Measurements from ENCODE around the gene TIFAB. TPM values are rescaled to one million over a fixed set of nuclear protein-coding genes. Genes with fewer than 3 reads are reported as not detected.

The TIFAB gene, protein sequence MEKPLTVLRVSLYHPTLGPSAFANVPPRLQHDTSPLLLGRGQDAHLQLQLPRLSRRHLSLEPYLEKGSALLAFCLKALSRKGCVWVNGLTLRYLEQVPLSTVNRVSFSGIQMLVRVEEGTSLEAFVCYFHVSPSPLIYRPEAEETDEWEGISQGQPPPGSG
- not detected in 2 replicates for total RNA-seq

GRCh38 chr5:135452321-135453030 lies at the start of gene TIFAB:
TIFAB (minus strand) TSS chr5:135452351; CDS start chr5:135449939, 2,412 bp downstream.

DNA sequence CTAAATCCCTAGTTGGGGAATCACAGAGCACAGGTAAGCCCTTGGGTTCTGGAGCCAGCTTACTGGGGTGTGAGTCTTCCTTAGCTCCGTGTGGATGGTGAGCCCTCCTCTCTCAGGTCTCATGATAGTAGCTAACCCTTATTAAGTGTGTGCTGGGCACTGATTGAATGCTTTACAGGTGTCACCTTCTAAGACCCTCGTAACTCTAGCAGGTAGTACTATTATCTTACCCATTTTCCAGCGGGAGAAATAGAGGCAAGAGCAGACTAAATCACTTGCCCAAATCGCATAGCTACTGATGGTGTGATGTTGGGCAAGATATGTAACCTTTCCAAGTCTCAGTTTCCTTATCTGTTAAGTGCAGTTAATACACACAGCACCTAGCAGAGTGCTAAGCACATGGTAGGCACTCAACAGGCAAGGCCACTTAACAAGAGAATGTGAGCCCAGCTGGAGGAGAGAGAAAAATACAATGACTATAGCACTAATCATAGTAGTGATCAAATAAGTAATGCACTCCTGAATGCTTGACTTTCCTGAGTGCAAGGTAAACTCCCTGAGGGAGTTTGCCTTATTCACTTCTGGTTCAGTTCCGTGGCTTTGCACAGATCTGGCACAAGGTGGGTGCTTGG lies 4.7 kb downstream of the TIFAB start, which contains the start of gene DCANP1:
DCANP1 (minus strand) TSS at position 51 of the 632 bp plus-strand sequence. CDS start 240 bp downstream, outside the sequence.

GRCh38 chr5:135398855-135399793 lies 53.0 kb downstream of the TIFAB start, which contains the start of gene MACROH2A1:
MACROH2A1 (minus strand) TSS chr5:135399231; CDS start chr5:135389093, 10,138 bp downstream.

Other genes with a start within 250 kb of the TIFAB start
- 149 and 153 TPM in 2 replicates for gene MACROH2A1, start 53.1 kb downstream of the TIFAB start, total RNA-seq
- not detected in 2 replicates for gene DCANP1, start 5.0 kb downstream of the TIFAB start, total RNA-seq
- gene NEUROG1, start 83.6 kb upstream of the TIFAB start, total RNA-seq, result not detected in 2 replicates
- 0.79 TPM in 1 of 2 replicates, not detected in the other for gene CXCL14, start 126.6 kb upstream of the TIFAB start, total RNA-seq

All from aortic smooth muscle cell (primary cell).